ENCODE results near the gene EIF4E1B.

The EIF4E1B gene

DNA sequence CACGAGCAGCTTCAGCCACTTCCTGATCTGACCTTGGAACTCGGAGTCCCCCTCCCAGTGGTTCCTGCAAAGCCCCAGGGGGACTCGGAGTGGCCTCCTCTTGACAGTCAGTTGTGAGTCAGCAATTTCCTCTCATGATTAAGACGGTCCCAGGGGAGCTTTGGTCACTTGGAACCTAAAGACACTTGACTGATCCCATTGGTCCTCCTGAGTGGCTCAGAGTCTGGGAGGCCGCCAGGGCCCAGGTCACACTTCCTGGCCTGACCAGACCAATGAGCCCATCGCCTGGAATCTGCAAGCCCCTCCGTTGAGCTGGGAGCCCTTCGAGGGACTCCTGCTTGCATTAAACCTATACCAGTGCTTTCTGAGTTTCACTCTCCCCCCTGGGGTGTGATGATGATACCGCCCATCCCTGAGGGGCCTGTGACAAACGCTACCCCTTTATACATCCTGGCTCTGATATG is 45.9 kb downstream of the EIF4E1B start:
- TF ChIP-seq NFRKB (IDR thresholded peaks at IDR 0.05) (no peak), ELF4 (IDR thresholded peaks at IDR 0.05) (no peak), FOXM1 (IDR thresholded peaks at IDR 0.05; ENCODE audit: borderline replicate concordance) (no peak), SUZ12 (IDR thresholded peaks at IDR 0.05) (no peak), BHLHE40 (IDR thresholded peaks at IDR 0.05; ENCODE audit: borderline replicate concordance) (no peak), FOXA1 (IDR thresholded peaks at IDR 0.05) (no peak), FOXK2 (IDR thresholded peaks at IDR 0.05) (no peak), L3MBTL2 (conservative IDR thresholded peaks at IDR 0.05) (no peak), TARDBP (IDR thresholded peaks at IDR 0.05) (no peak)
- TF ChIP-seq, protein P1, sequence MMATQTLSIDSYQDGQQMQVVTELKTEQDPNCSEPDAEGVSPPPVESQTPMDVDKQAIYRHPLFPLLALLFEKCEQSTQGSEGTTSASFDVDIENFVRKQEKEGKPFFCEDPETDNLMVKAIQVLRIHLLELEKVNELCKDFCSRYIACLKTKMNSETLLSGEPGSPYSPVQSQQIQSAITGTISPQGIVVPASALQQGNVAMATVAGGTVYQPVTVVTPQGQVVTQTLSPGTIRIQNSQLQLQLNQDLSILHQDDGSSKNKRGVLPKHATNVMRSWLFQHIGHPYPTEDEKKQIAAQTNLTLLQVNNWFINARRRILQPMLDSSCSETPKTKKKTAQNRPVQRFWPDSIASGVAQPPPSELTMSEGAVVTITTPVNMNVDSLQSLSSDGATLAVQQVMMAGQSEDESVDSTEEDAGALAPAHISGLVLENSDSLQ (IDR thresholded peaks at IDR 0.05) = no peak
- CTCF ChIA-PET = interaction anchor here (0.6 to 1.5 kb wide), 3 partner anchors 18 to 70 kb away, joined by 3 read pairs; no protein-coding TSS in a partner anchor
- POLR2A ChIA-PET = interaction anchor here (0.5 kb wide), 1 partner anchor 465 kb away, joined by 3 read pairs; no protein-coding TSS in a partner anchor
- no peak for DNase-seq (ENCODE audit: extremely low spot score)

DNA sequence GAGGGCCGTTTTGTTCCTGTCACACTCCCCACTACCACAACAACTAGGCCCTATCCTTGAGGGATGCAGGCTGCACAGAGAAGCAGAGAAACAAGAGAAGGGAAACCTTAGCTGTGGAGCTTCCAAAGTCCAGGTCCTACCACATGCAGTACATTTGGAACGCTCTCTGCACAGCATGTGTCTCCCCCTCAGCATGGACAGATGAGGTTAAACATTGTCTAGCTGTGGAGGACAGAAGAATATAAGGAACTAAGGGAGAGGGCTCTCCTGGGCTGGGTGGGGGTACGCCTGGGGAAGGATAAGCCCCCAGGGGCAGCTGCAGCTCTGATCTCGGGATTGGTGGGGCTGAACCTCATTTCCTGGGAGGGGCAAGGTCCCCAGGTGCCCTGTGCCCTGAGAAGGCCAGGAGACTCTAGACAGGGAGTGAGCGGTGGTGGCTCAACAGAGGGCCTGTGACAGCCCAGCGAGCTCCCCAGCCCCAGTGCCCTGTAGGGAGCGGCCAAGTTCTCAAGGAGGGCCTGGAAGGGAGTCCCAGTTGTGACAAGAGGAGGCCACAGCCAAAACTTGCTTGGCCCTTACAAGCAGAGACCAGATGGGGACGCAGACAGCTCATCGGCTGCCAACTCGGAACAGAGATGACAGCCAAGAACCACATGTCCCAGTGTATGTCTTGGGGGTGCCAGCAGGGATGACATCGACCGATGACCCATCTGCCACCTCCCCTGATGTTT is 46.9 kb downstream of the EIF4E1B start:
- TF ChIP-seq ARNT (IDR thresholded peaks at IDR 0.05) (no peak), CTBP1 (IDR thresholded peaks at IDR 0.05; ENCODE audit: borderline replicate concordance) (no peak), SP1 (IDR thresholded peaks at IDR 0.05) (no peak), LEF1 (IDR thresholded peaks at IDR 0.05; ENCODE audit: borderline replicate concordance) (no peak), TARDBP (IDR thresholded peaks at IDR 0.05) (no peak), HDGF (IDR thresholded peaks at IDR 0.05; ENCODE audit: borderline replicate concordance) (no peak), BHLHE40 (IDR thresholded peaks at IDR 0.05; ENCODE audit: borderline replicate concordance) (no peak), FOXK2 (IDR thresholded peaks at IDR 0.05) (no peak), FOXA1 (IDR thresholded peaks at IDR 0.05) (no peak), L3MBTL2 (conservative IDR thresholded peaks at IDR 0.05) (no peak), NFRKB (IDR thresholded peaks at IDR 0.05) (no peak), ZNF384 (IDR thresholded peaks at IDR 0.05) (no peak), FOXM1 (IDR thresholded peaks at IDR 0.05; ENCODE audit: borderline replicate concordance) (no peak)
- TF ChIP-seq, protein P1 (IDR thresholded peaks at IDR 0.05) = no peak
- ChIA-PET CTCF (interaction anchor here (1.0 to 2.0 kb wide), 2 partner anchors 16 to 67 kb away, joined by 3 to 12 read pairs; no protein-coding TSS in a partner anchor), POLR2A (no interaction called here)
- no peak for DNase-seq (ENCODE audit: extremely low spot score)

DNA sequence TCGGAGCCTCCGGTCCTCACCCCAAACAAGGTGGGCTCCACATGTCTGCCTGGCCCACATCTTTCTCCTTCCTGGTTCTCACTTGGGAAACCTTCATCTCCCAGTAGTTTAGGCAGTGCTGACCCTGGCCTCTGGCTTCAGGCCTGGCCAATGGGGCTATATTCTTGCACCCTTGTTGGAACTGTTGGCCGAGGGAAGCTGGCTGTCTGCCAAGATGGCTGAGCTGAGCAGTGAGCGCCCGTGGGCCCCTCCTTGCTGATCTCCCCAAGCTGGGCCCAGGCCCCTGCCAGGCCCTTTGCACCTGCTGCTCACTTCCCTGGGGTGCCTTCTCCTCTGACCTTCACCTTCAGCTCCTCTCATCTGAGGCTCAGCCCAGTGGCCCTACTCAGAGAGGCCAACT is 48.1 kb downstream of the EIF4E1B start:
- no peak for DNase-seq (ENCODE audit: extremely low spot score)
- TF ChIP-seq ELF4 (IDR thresholded peaks at IDR 0.05) (no peak), ZNF384 (IDR thresholded peaks at IDR 0.05) (no peak), FOXA1 (IDR thresholded peaks at IDR 0.05) (no peak), NFRKB (IDR thresholded peaks at IDR 0.05) (no peak), L3MBTL2 (conservative IDR thresholded peaks at IDR 0.05) (no peak), LEF1 (IDR thresholded peaks at IDR 0.05; ENCODE audit: borderline replicate concordance) (no peak), SP1 (IDR thresholded peaks at IDR 0.05) (no peak), ARNT (IDR thresholded peaks at IDR 0.05) (no peak), TARDBP (IDR thresholded peaks at IDR 0.05) (no peak), CTBP1 (IDR thresholded peaks at IDR 0.05; ENCODE audit: borderline replicate concordance) (no peak), HDGF (IDR thresholded peaks at IDR 0.05; ENCODE audit: borderline replicate concordance) (no peak), SUZ12 (IDR thresholded peaks at IDR 0.05) (no peak), BHLHE40 (IDR thresholded peaks at IDR 0.05; ENCODE audit: borderline replicate concordance) (no peak), FOXK2 (IDR thresholded peaks at IDR 0.05) (no peak), FOXM1 (IDR thresholded peaks at IDR 0.05; ENCODE audit: borderline replicate concordance) (no peak)
- TF ChIP-seq, protein P1 (IDR thresholded peaks at IDR 0.05) = no peak
- CTCF ChIA-PET = interaction anchor here (0.7 to 2.0 kb wide), 2 partner anchors 9 to 18 kb away, joined by 3 to 12 read pairs; no protein-coding TSS in a partner anchor
- POLR2A ChIA-PET = no interaction called here

DNA sequence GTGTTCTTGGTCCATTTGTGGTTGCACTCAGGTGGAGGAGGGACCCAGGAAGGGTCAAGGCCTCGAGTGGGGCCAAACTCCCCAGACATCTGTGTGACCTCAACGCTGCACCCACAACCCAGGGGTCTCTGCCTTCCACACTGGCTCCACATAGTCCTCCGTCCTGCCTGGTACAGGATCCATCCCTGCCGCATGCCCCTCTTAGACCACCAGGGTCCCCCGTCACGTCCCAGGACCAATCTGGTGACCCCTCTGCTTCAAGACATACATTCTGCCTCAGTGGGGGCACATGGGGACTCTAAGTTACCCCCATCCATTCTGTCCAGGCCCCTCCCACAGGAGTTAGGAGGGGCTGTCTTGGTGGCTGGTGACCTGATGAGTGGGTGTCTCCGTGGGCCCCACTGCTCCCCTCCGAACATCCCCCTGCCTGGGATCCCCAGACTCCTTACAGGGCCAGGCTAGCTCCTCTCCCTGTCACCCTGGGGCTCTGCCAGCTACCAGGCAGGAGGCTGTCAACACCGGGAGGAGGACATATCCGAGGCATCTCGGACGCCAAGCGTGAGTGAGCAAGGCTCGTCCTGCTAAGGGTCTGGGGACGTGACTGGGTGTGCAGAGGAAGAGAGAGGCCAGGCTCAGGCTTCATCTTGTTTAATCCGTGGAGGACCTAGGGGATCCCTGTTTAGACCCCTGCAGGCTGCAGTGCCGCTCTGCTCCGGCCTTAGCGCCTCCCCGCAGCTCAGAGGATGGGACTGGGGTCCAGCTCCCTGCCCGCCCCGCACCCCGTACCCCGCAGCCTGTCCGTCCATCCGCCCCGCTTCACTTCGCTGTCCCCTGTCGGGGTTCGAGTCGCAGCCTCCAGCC is 49.1 kb downstream of the EIF4E1B start:
- CTCF ChIA-PET = interaction anchor here (0.7 kb wide), 1 partner anchor 10 kb away, joined by 3 read pairs; no protein-coding TSS in a partner anchor
- TF ChIP-seq, protein P1 (IDR thresholded peaks at IDR 0.05) = no peak
- TF ChIP-seq ZNF384 (IDR thresholded peaks at IDR 0.05) (no peak), ELF4 (IDR thresholded peaks at IDR 0.05) (no peak), SP1 (IDR thresholded peaks at IDR 0.05) (no peak), NFRKB (IDR thresholded peaks at IDR 0.05) (no peak), ARNT (IDR thresholded peaks at IDR 0.05) (no peak), FOXM1 (IDR thresholded peaks at IDR 0.05; ENCODE audit: borderline replicate concordance) (no peak), FOXK2 (IDR thresholded peaks at IDR 0.05) (no peak), L3MBTL2 (conservative IDR thresholded peaks at IDR 0.05) (no peak), TARDBP (IDR thresholded peaks at IDR 0.05) (no peak), CTBP1 (IDR thresholded peaks at IDR 0.05; ENCODE audit: borderline replicate concordance) (no peak), HDGF (IDR thresholded peaks at IDR 0.05; ENCODE audit: borderline replicate concordance) (no peak), FOXA1 (IDR thresholded peaks at IDR 0.05) (no peak), LEF1 (IDR thresholded peaks at IDR 0.05; ENCODE audit: borderline replicate concordance) (no peak), SUZ12 (IDR thresholded peaks at IDR 0.05) (no peak)
- DNase-seq (ENCODE audit: extremely low spot score) = no peak
- POLR2A ChIA-PET = no interaction called here

Measured in HEK293T (cell line).